ENCODE results near the gene ALG1. TPM values are rescaled to one million over a fixed set of nuclear protein-coding genes. Genes with fewer than 3 reads are reported as not detected.
A peak's percentile ranks its signal among the peaks of the same experiment; 100 is the strongest.

The ALG1 gene
- total and polyA plus RNA-seq, 7 donors = 2.4 to 35.0 (median 13.2) TPM

GRCh38 chr16:5064915-5065314, 6.7 kb upstream of the ALG1 start:
- no peak overlapping the region for H3K4me3 ChIP-seq

GRCh38 chr16:5065326-5065725, 6.3 kb upstream of the ALG1 start:
- 20 to 55% methylated on average over 8 of the region's 8 CpGs for WGBS, 2 donors
- Histone ChIP-seq H3K9me3 (no peaks in the 10 kb centered on the region), H3K36me3 (no peaks in the 10 kb centered on the region), H3K27ac (peak overlapping the region in 2 of 4 donors; percentile 34 to 45), H3K4me3 (peak overlapping the region in 1 of 4 donors; percentile 10), H3K4me1 (peaks cover 0 to 10% (median 3%) of the 10 kb centered on the region in 4 donors), H3K27me3 (no peaks in the 10 kb centered on the region)
- TF ChIP-seq, protein P1, sequence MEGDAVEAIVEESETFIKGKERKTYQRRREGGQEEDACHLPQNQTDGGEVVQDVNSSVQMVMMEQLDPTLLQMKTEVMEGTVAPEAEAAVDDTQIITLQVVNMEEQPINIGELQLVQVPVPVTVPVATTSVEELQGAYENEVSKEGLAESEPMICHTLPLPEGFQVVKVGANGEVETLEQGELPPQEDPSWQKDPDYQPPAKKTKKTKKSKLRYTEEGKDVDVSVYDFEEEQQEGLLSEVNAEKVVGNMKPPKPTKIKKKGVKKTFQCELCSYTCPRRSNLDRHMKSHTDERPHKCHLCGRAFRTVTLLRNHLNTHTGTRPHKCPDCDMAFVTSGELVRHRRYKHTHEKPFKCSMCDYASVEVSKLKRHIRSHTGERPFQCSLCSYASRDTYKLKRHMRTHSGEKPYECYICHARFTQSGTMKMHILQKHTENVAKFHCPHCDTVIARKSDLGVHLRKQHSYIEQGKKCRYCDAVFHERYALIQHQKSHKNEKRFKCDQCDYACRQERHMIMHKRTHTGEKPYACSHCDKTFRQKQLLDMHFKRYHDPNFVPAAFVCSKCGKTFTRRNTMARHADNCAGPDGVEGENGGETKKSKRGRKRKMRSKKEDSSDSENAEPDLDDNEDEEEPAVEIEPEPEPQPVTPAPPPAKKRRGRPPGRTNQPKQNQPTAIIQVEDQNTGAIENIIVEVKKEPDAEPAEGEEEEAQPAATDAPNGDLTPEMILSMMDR (IDR thresholded peaks at IDR 0.05) = no peak
- TF ChIP-seq POLR2A (IDR thresholded peaks at IDR 0.05) = no peak
- no peak for TF ChIP-seq POLR2AphosphoS5 (IDR thresholded peaks at IDR 0.05)
- TF ChIP-seq EP300 (IDR thresholded peaks at IDR 0.05) = no peak
- intact Hi-C loops (cut with DNase I) = no loop called here
- peak; percentile 60 for DNase-seq

More at GRCh38 chr16:5064915-5065314, 6.7 kb upstream of the ALG1 start:
- Histone ChIP-seq H3K27ac (no peak overlapping the region), H3K4me1 (peaks cover 0 to 10% (median 3%) of the 10 kb centered on the region in 4 donors), H3K27me3 (no peaks in the 10 kb centered on the region), H3K9me3 (no peaks in the 10 kb centered on the region), H3K36me3 (no peaks in the 10 kb centered on the region)
- intact Hi-C loops (cut with DNase I) = no loop called here
- TF ChIP-seq, protein P1 (IDR thresholded peaks at IDR 0.05) = no peak
- TF ChIP-seq POLR2AphosphoS5 (IDR thresholded peaks at IDR 0.05) (no peak), POLR2A (IDR thresholded peaks at IDR 0.05) (no peak), EP300 (IDR thresholded peaks at IDR 0.05) (no peak)
- peak; percentile 14 for DNase-seq
- WGBS, 2 donors = 11 to 43% methylated on average over 7 of the region's 7 CpGs

DNA sequence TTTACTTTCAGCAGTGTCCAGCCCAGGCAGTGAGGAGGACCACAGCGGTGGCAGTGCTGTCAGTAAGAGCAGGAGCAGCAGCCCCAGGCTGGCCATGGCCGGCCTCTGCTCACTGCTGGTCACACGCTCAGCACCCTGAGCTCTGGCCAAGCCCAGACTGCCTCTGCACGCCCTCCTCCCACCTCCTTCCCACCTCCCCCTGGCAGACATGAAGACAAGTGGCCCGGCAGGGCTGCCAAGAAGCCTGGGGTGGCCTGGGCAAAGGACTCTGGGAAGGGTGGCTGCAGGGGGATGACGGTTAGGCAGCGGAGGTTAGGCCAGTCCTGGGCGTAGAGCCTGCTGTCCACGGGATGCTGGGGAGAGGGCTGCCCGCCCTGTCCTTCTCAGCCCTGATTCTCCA, 5.8 kb upstream of the ALG1 start, which contains the start of gene C16orf89:
TSS of gene C16orf89 (minus strand) at position 144 of the 400 bp plus-strand sequence. CDS start at position 96, 48 bp downstream.
- peak within 1 kb of the TSS in 1 of 4 donors; percentile 10 for H3K4me3 ChIP-seq

GRCh38 chr16:5066511-5066910, 5.1 kb upstream of the ALG1 start:
- H3K27me3 ChIP-seq = no peaks in the 10 kb centered on the region
- H3K4me1 ChIP-seq = peaks cover 0 to 14% (median 9%) of the 10 kb centered on the region in 4 donors
- H3K9me3 ChIP-seq = no peaks in the 10 kb centered on the region
- WGBS, 2 donors = 50 to 65% methylated on average over 6 of the region's 6 CpGs
- H3K4me3 ChIP-seq = no peak overlapping the region
- TF ChIP-seq POLR2AphosphoS5 (IDR thresholded peaks at IDR 0.05) (no peak), POLR2A (IDR thresholded peaks at IDR 0.05) (no peak), EP300 (IDR thresholded peaks at IDR 0.05) (no peak)
- TF ChIP-seq, protein P1 (IDR thresholded peaks at IDR 0.05) = no peak
- peak; percentile 19 for DNase-seq
- H3K36me3 ChIP-seq = no peaks in the 10 kb centered on the region
- peak overlapping the region in 1 of 4 donors; percentile 45 for H3K27ac ChIP-seq
- intact Hi-C loops (cut with DNase I) = no loop called here

More for the DNA sequence above, 5.8 kb upstream of the ALG1 start, which contains the start of gene C16orf89:
- Histone ChIP-seq H3K4me1 (peaks cover 0 to 10% (median 3%) of the 10 kb centered on the region in 4 donors), H3K36me3 (no peaks in the 10 kb centered on the region), H3K27ac (peak within 1 kb of the TSS in 2 of 4 donors; percentile 34 to 45), H3K9me3 (no peaks in the 10 kb centered on the region), H3K27me3 (no peaks in the 10 kb centered on the region)
- TF ChIP-seq POLR2AphosphoS5 (IDR thresholded peaks at IDR 0.05) (no peak), POLR2A (IDR thresholded peaks at IDR 0.05) (no peak), EP300 (IDR thresholded peaks at IDR 0.05) (no peak)
- TF ChIP-seq, protein P1 (IDR thresholded peaks at IDR 0.05) = no peak
- DNase-seq = peak; percentile 65
- 65% methylated on average over 10 of the region's 10 CpGs for WGBS, 2 donors
- intact Hi-C loops (cut with DNase I) = no loop called here

- 86 to 92% methylated on average over 9 of the region's 9 CpGs for WGBS, 2 donors
- DNase-seq = peak; percentile 21
Observed at GRCh38 chr16:5069048-5069447, 2.6 kb upstream of the ALG1 start.

More at GRCh38 chr16:5069048-5069447, 2.6 kb upstream of the ALG1 start:
- no peak for TF ChIP-seq EP300 (IDR thresholded peaks at IDR 0.05)
- TF ChIP-seq POLR2AphosphoS5 (IDR thresholded peaks at IDR 0.05) = no peak
- TF ChIP-seq POLR2A (IDR thresholded peaks at IDR 0.05) = no peak
- TF ChIP-seq, protein P1 (IDR thresholded peaks at IDR 0.05) = no peak
- no peaks in the 10 kb centered on the region for H3K9me3 ChIP-seq
- H3K36me3 ChIP-seq = no peaks in the 10 kb centered on the region
- no peak overlapping the region for H3K4me3 ChIP-seq
- no peak overlapping the region for H3K27ac ChIP-seq
- H3K4me1 ChIP-seq = peaks cover 0 to 25% (median 18%) of the 10 kb centered on the region in 4 donors
- intact Hi-C loops (cut with DNase I) = no loop called here
- H3K27me3 ChIP-seq = no peaks in the 10 kb centered on the region

All from sigmoid colon (tissue), 7 donors.